Brain microvascular endothelial cell (primary cell): Measurements from ENCODE around the gene MEGF11.

Experiments used
- DNase-seq: peaks from one replicate; pipeline ENCODE4 v3.0.0-alpha.2; 2020
- H3K27ac ChIP-seq: fragments of 250-450 bp; sonication (Bioruptor Pico); 2 replicates; pipeline ENCODE4 v1.5.1; 2020; ENCODE audit warnings: mild to moderate bottlenecking, moderate library complexity
- H3K27me3 ChIP-seq: fragments of 250-450 bp; sonication (Bioruptor Pico); replicated peaks from 2 replicates; pipeline ENCODE4 v1.5.1; 2020; ENCODE audit warnings: mild to moderate bottlenecking
- H3K36me3 ChIP-seq: fragments of 250-450 bp; sonication (Bioruptor Pico); replicated peaks from 2 replicates; pipeline ENCODE4 v1.5.1; 2020; ENCODE audit warnings: mild to moderate bottlenecking
- H3K4me3 ChIP-seq: 2 replicates; pipeline ENCODE4 v1.5.1; 2011; ENCODE audit warnings: low read depth, mild to moderate bottlenecking, control low read depth, low read length, moderate library complexity
- in situ Hi-C: cut with HindIII; loops from 2 replicates; pipeline ENCODE4 v1.10.0; 2017; ENCODE audit warnings: low sequenced_read_pairs, low pct_ligation_motif_present
- TF ChIP-seq, protein P1 (sequence below): IDR thresholded peaks from 2 replicates; pipeline ENCODE4 v1.5.1; 2011; ENCODE audit warnings: low read depth, mild to moderate bottlenecking, moderate library complexity, low read length, control low read depth, inconsistent platforms; ENCODE audit errors: missing control alignments

Gene MEGF11

DNA sequence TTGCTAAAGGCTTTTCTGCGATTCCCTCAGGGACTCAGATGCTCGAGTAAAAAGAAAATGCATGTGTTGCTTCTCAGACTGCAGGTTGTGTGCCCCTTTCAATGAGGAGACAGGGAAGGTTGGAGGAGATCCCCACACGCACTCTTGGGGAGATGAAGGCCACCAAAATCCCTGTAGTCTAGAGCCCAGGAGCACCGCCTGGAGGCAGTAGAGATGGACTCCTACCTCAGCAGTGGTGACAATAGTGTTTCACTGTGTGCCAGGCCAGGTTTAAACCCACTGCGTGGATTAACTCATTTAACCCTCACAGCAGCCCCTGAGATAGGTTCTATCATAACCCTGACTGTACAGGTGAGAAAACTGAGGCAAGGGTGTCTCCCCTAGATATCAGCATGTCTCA is 15.2 kb downstream of the MEGF11 start:
- in situ Hi-C loops, result no loop called here
- H3K36me3 ChIP-seq, result no peaks in the 10 kb centered on the region
- no peak for DNase-seq
- no peak overlapping the region for H3K4me3 ChIP-seq
- peaks cover 8% of the 10 kb centered on the region for H3K27me3 ChIP-seq
- TF ChIP-seq, protein P1, sequence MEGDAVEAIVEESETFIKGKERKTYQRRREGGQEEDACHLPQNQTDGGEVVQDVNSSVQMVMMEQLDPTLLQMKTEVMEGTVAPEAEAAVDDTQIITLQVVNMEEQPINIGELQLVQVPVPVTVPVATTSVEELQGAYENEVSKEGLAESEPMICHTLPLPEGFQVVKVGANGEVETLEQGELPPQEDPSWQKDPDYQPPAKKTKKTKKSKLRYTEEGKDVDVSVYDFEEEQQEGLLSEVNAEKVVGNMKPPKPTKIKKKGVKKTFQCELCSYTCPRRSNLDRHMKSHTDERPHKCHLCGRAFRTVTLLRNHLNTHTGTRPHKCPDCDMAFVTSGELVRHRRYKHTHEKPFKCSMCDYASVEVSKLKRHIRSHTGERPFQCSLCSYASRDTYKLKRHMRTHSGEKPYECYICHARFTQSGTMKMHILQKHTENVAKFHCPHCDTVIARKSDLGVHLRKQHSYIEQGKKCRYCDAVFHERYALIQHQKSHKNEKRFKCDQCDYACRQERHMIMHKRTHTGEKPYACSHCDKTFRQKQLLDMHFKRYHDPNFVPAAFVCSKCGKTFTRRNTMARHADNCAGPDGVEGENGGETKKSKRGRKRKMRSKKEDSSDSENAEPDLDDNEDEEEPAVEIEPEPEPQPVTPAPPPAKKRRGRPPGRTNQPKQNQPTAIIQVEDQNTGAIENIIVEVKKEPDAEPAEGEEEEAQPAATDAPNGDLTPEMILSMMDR, result no peak
- no peak overlapping the region for H3K27ac ChIP-seq

DNA sequence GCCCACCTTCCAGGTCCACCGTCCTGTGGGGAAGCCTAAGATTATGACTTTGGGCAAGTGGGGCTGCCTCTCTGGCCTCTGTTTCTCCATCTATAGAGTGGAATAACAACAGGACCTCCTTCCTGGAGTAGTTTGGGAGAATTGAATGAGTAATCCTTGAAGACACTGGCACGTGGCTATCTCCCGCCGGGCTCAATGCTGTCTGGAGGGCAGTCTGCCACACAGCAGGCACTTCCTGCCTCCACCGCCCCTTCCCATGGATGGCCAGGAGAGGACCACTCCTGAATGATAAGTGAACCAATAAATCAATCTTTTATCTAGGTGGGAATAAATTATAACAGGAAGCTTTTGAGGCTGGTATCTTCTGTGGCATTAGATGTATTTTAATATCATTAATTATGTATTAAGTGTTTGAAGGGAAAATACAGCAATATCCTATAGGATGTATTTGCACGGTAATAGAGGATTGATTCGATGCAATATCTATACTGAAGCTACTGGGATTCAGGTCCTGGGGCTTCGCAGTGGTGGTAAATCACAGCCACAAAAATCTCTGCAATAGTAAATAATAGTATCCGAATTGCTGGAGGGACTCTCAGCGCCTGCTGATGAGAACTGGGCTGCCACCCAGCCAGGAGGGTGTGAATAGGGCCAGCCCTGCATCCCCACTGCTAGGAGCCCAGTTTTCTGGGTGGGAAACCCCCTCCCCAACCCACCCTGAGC is 15.9 kb downstream of the MEGF11 start:
- DNase-seq, result no peak
- in situ Hi-C loops, result no loop called here
- no peaks in the 10 kb centered on the region for H3K36me3 ChIP-seq
- no peak overlapping the region for H3K4me3 ChIP-seq
- H3K27me3 ChIP-seq, result peaks cover 6% of the 10 kb centered on the region
- TF ChIP-seq, protein P1, result no peak
- H3K27ac ChIP-seq, result no peak overlapping the region

DNA sequence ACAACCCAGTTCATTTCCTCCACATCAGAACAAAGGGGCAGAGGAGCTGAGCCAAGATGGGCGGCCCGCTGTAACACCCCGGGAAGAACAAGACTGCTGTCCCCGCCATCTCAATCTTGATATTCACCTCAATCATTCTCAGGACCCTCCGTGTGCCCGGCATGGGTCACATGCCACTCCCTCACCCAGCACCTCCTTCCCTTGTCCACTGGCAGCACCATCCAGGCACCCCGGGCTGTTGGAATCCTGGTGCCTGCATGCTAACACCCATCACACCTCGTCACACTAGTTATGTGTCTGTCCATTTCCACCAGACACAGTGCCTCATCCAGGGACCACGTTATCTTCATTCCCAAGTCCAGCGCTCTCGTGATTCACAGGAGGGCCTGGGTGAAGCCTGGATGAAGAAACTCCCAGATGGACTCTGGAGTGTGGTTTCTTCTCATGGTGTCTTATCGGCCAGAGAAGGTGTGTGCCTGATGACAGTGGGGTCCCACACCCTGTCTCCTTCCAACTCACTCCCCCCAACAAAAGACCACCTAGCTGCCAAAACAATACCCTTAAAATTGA is 16.7 kb downstream of the MEGF11 start:
- Histone ChIP-seq H3K36me3 (no peaks in the 10 kb centered on the region), H3K27ac (no peak overlapping the region), H3K4me3 (no peak overlapping the region), H3K27me3 (peaks cover 6% of the 10 kb centered on the region)
- TF ChIP-seq, protein P1, result no peak
- DNase-seq, result no peak
- in situ Hi-C loops, result no loop called here

DNA sequence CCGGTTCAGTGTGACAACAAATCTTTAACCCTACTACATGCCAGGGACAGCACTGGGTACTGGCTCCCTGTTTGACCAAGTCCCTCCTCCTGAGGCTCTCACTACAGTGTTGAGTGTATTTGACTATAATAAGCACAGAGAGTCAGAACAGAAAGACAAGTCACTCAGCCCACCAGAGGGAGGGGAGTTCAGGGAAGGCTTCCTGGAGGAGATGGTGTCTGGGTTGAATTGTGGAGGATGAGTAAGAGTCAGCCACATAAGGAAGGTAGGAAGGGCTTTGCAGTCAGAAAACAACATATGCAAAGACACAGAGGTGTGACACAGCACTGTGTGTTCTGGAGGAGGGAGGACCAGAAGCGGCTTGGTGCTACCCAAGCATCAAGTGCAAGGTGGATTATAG is 17.7 kb downstream of the MEGF11 start:
- in situ Hi-C loops, result no loop called here
- DNase-seq, result no peak

DNA sequence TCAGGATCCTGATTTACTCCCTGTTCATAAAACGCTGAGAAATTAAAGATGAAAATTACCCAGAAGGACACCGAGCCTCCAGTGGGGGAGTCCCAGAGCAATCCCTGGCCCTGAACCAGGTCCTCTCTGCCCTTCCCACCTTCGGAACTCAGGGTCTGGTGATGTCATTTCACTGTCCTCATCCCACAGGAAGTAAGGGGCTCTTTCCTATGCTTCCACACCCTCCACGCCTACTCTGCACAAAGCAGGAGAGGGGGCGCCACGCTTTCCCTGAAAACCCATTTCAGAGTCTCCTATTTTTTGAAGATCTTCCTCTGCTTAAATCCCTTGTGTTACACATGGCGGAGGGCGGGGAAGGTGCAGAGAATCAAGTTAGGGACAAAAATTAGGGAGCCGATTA is 18.8 kb downstream of the MEGF11 start:
- TF ChIP-seq, protein P1, result no peak
- Histone ChIP-seq H3K27me3 (peaks cover 6% of the 10 kb centered on the region), H3K36me3 (no peaks in the 10 kb centered on the region), H3K27ac (no peak overlapping the region), H3K4me3 (no peak overlapping the region)
- in situ Hi-C loops, result no loop called here
- DNase-seq, result no peak

More for the DNA sequence above, 17.7 kb downstream of the MEGF11 start:
- Histone ChIP-seq H3K27ac (no peak overlapping the region), H3K4me3 (no peak overlapping the region), H3K36me3 (no peaks in the 10 kb centered on the region), H3K27me3 (peaks cover 6% of the 10 kb centered on the region)
- TF ChIP-seq, protein P1, result no peak
